OCI-LY7 (cell line): Measurements from ENCODE around the gene ZNF532. TPM values are rescaled to one million over a fixed set of nuclear protein-coding genes. Genes with fewer than 3 reads are reported as not detected.

ENCODE experiments used
- BruUV-seq: library from RNA; stranded (reverse); fragments of 400-500 nt; replicated peaks from 2 replicates; lab custom pipeline; 2021; lab: Mats Ljungman, UMichigan
- CTCF ChIA-PET: fragments of 300-600 bp; sonication (Branson Sonifier 250); formaldehyde crosslinking; loops from one replicate; lab custom pipeline; 2022; ENCODE audit warnings: antibody characterized with exemption; ENCODE audit not compliant: unreplicated experiment; lab: Charles Lee
- POLR2A ChIA-PET: fragments of 300-600 bp; sonication (Branson Sonifier 250); formaldehyde crosslinking; loops from one replicate; lab custom pipeline; 2022; ENCODE audit warnings: antibody characterized with exemption; lab: Charles Lee
- DNase-seq: peaks from one replicate; pipeline ENCODE4 v3.0.0-alpha.2; 2015; ENCODE audit warnings: low spot score
- H2AFZ ChIP-seq: fragments of 200-600 bp; sonication (generic), shearing (Covaris generic); 2 replicates; pipeline ENCODE4 v1.6.1; 2014; ENCODE audit warnings: mild to moderate bottlenecking, antibody characterized with exemption, low read length, moderate library complexity
- H3K27ac ChIP-seq: fragments of 200-600 bp; sonication (generic); 2 replicates; pipeline ENCODE4 v1.5.1; 2014; ENCODE audit warnings: mixed run types, low read depth, mild to moderate bottlenecking, moderate library complexity, low read length, inconsistent platforms; ENCODE audit not compliant: poor library complexity, severe bottlenecking
- H3K36me3 ChIP-seq: fragments of 200-600 bp; sonication (generic); 2 replicates; pipeline ENCODE4 v1.6.1; 2014; ENCODE audit warnings: mild to moderate bottlenecking, antibody characterized with exemption, low read length, moderate library complexity, mixed read lengths; ENCODE audit not compliant: insufficient read depth
- H3K4me1 ChIP-seq: fragments of 200-600 bp; sonication (generic); 2 replicates; pipeline ENCODE4 v1.5.1; 2014; ENCODE audit warnings: mild to moderate bottlenecking, low read length; ENCODE audit not compliant: insufficient read depth, poor library complexity, severe bottlenecking
- H3K4me2 ChIP-seq: fragments of 200-600 bp; sonication (generic); 2 replicates; pipeline ENCODE4 v1.6.1; 2014; ENCODE audit warnings: mild to moderate bottlenecking, low read length
- H3K4me3 ChIP-seq: fragments of 200-600 bp; sonication (generic); 2 replicates; pipeline ENCODE4 v1.5.1; 2014; ENCODE audit warnings: mild to moderate bottlenecking, low read depth, low read length; ENCODE audit not compliant: poor library complexity, severe bottlenecking
- H3K79me2 ChIP-seq: fragments of 200-600 bp; sonication (generic); 2 replicates; pipeline ENCODE4 v1.6.1; 2016; ENCODE audit warnings: low read depth, mild to moderate bottlenecking, low read length, moderate library complexity, mixed read lengths; ENCODE audit not compliant: insufficient read depth
- H3K9me2 ChIP-seq: fragments of 200-600 bp; sonication (generic); 2 replicates; pipeline ENCODE4 v1.6.1; 2016; ENCODE audit warnings: mild to moderate bottlenecking, low read length, mixed read lengths; ENCODE audit not compliant: insufficient read depth
- H3K9me3 ChIP-seq: fragments of 200-600 bp; sonication (generic); 2 replicates; pipeline ENCODE4 v1.6.1; 2014; ENCODE audit warnings: mild to moderate bottlenecking, mixed run types, low read length, mixed read lengths
- H4K20me1 ChIP-seq: fragments of 200-600 bp; sonication (generic); 2 replicates; pipeline ENCODE4 v1.6.1; 2014; ENCODE audit warnings: mild to moderate bottlenecking, antibody characterized with exemption, low read length, moderate library complexity, mixed read lengths; ENCODE audit not compliant: insufficient read depth
- EZH2phosphoT487 ChIP-seq: fragments of 200-600 bp; sonication (generic); IDR thresholded peaks from 2 replicates; pipeline ENCODE4 v1.6.1; 2018; ENCODE audit warnings: low read depth, borderline replicate concordance, mild to moderate bottlenecking, mixed run types, antibody characterized with exemption, low read length, moderate library complexity, mixed read lengths
- intact Hi-C: fragments of 100-400 bp; cut with micrococcal nuclease; formaldehyde crosslinking; loops from one replicate; pipeline ENCODE4 v1.10.0; 2022; ENCODE audit not compliant: unreplicated experiment
- total RNA-seq, 2 experiments: library from RNA; depleted of rRNA in 1 of 2; stranded (reverse); fragments of >200 nt in 1 of 2; shearing (Covaris generic) in 1 of 2; gene quantifications; 2 replicates each; pipeline ENCODE4 v1.2.3, GENCODE V29; 2014 to 2022
- TF ChIP-seq, protein P1 (sequence below): fragments of 200-600 bp; sonication (generic); conservative IDR thresholded peaks from 2 replicates; pipeline ENCODE4 v1.5.1; 2014; ENCODE audit warnings: mild to moderate bottlenecking, antibody characterized with exemption, low read length, moderate library complexity, mixed read lengths

The ZNF532 gene
- total RNA-seq, 2 experiments from 2014 or later = 10.4 to 18.7 TPM

- intact Hi-C loops = no loop called here
- H3K79me2 ChIP-seq = no peaks in the 10 kb centered on the region
- H3K27ac ChIP-seq = no peak overlapping the region
- H3K9me3 ChIP-seq = no peaks in the 10 kb centered on the region
- H2AFZ ChIP-seq = peak overlapping the region; percentile 78; the same call in 1 of the 2 replicates
- H3K36me3 ChIP-seq = no peaks in the 10 kb centered on the region
- H3K4me2 ChIP-seq = peak overlapping the region; percentile 83
- POLR2A ChIA-PET = interaction anchor here (0.6 to 1.2 kb wide), 5 partner anchors 13 to 60 kb away, joined by 3 to 4 read pairs (median 3); no protein-coding TSS in a partner anchor
- no peaks in the 10 kb centered on the region for H4K20me1 ChIP-seq
- no TSS peak for BruUV-seq
- TF ChIP-seq EZH2phosphoT487 = no peak
- TF ChIP-seq, protein P1, sequence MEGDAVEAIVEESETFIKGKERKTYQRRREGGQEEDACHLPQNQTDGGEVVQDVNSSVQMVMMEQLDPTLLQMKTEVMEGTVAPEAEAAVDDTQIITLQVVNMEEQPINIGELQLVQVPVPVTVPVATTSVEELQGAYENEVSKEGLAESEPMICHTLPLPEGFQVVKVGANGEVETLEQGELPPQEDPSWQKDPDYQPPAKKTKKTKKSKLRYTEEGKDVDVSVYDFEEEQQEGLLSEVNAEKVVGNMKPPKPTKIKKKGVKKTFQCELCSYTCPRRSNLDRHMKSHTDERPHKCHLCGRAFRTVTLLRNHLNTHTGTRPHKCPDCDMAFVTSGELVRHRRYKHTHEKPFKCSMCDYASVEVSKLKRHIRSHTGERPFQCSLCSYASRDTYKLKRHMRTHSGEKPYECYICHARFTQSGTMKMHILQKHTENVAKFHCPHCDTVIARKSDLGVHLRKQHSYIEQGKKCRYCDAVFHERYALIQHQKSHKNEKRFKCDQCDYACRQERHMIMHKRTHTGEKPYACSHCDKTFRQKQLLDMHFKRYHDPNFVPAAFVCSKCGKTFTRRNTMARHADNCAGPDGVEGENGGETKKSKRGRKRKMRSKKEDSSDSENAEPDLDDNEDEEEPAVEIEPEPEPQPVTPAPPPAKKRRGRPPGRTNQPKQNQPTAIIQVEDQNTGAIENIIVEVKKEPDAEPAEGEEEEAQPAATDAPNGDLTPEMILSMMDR = no peak
- H3K4me1 ChIP-seq = peaks cover 15% of the 10 kb centered on the region
- CTCF ChIA-PET = interaction anchor here (1.0 kb wide), 1 partner anchor 31 kb away, joined by 3 read pairs; no protein-coding TSS in a partner anchor
- no peaks in the 10 kb centered on the region for H3K9me2 ChIP-seq
- H3K4me3 ChIP-seq = peak overlapping the region; percentile 52
- DNase-seq = peak; percentile 60
Observed at GRCh38 chr18:58998401-58999203, 133.9 kb downstream of the ZNF532 start.

DNA sequence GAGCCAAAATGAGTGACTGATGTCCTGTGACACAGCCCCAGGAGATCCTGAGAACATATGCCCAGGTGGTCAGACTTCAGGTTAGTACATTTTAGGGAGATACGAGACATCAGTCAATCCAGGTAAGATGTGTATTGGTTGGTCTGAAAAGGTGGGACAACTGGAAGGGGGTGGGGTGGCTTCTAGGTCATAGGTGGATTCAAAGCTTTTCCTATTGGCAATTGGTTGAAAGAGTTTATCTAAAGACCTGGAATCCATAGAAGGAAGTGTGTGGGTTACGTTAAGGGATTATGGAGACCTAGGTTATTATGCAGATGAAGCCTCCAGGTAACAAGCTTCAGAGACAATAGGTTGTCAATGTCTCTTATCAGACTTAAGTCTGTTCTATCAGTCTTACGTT lies 136.5 kb downstream of the ZNF532 start:
- H3K9me3 ChIP-seq = no peaks in the 10 kb centered on the region
- no peak overlapping the region for H3K4me2 ChIP-seq
- POLR2A ChIA-PET = no interaction called here
- no peak overlapping the region for H3K27ac ChIP-seq
- DNase-seq = no peak
- CTCF ChIA-PET = no interaction called here
- H3K36me3 ChIP-seq = no peaks in the 10 kb centered on the region
- intact Hi-C loops = no loop called here
- H3K79me2 ChIP-seq = no peaks in the 10 kb centered on the region
- no TSS peak for BruUV-seq
- H4K20me1 ChIP-seq = no peaks in the 10 kb centered on the region
- peaks cover 19% of the 10 kb centered on the region for H3K4me1 ChIP-seq
- no peak for TF ChIP-seq EZH2phosphoT487
- no peaks in the 10 kb centered on the region for H3K9me2 ChIP-seq
- H2AFZ ChIP-seq = no peak overlapping the region
- no peak overlapping the region for H3K4me3 ChIP-seq

- no peak for TF ChIP-seq EZH2phosphoT487
- TF ChIP-seq, protein P1 = no peak
- intact Hi-C loops = no loop called here
Observed at GRCh38 chr18:59001721-59002120, 137.0 kb downstream of the ZNF532 start.

More at GRCh38 chr18:59001721-59002120, 137.0 kb downstream of the ZNF532 start:
- CTCF ChIA-PET = no interaction called here
- Histone ChIP-seq H3K27ac (no peak overlapping the region), H2AFZ (no peak overlapping the region), H3K9me3 (no peaks in the 10 kb centered on the region), H4K20me1 (no peaks in the 10 kb centered on the region), H3K9me2 (no peaks in the 10 kb centered on the region), H3K4me1 (peaks cover 19% of the 10 kb centered on the region), H3K4me2 (no peak overlapping the region), H3K36me3 (no peaks in the 10 kb centered on the region), H3K79me2 (no peaks in the 10 kb centered on the region), H3K4me3 (no peak overlapping the region)
- no peak for DNase-seq
- POLR2A ChIA-PET = no interaction called here
- no TSS peak for BruUV-seq
